ENCODE data around the gene LAMTOR2. TPM values are rescaled to one million over a fixed set of nuclear protein-coding genes. Genes with fewer than 3 reads are reported as not detected.

Gene LAMTOR2
- total RNA-seq, 2 donors from 2014 or later = 84.4 to 101 TPM

- H3K4me1 Mint-ChIP-seq = peaks cover 60% of the 10 kb centered on the region
- WGBS, 2 experiments (ENCODE audit: insufficient coverage in 1 of 2, insufficient read length in 1 of 2) = 66 to 71% methylated on average over 3 to 5 of the region's 5 CpGs
- H3K4me3 ChIP-seq (ENCODE audit: low read length) = peak overlapping the region; percentile 96
These were observed 25.2 kb downstream of the LAMTOR2 start for GRCh38 chr1:156079762-156080161.

GRCh38 chr1:156080241-156080862 is 25.8 kb downstream of the LAMTOR2 start:
- peak overlapping the region; percentile 97 for H3K9ac ChIP-seq (ENCODE audit: extremely low read depth, low read length, poor library complexity, severe bottlenecking)
- no peaks in the 10 kb centered on the region for H3K27me3 Mint-ChIP-seq (ENCODE audit: insufficient read depth)
- H3K9me3 Mint-ChIP-seq = no peaks in the 10 kb centered on the region
- no peaks in the 10 kb centered on the region for H3K9me3 ChIP-seq (ENCODE audit: control insufficient read depth, low read length)
- H3K4me3 ChIP-seq (ENCODE audit: low read length) = peak overlapping the region; percentile 96
- peaks cover 14% of the 10 kb centered on the region for H3K4me1 ChIP-seq (ENCODE audit: control insufficient read depth, insufficient read depth, low read length)
- H3K36me3 Mint-ChIP-seq (ENCODE audit: low read depth) = peaks cover 35% of the 10 kb centered on the region
- peak overlapping the region; percentile 99 for H3K4me3 Mint-ChIP-seq
- H3K27me3 ChIP-seq (ENCODE audit: control insufficient read depth, insufficient read depth, low read length, poor library complexity, severe bottlenecking) = no peaks in the 10 kb centered on the region
- H3K4me1 Mint-ChIP-seq = peaks cover 60% of the 10 kb centered on the region
- TF ChIP-seq CTCF (conservative IDR thresholded peaks at IDR 0.05) = no peak
- DNase-seq = peak; percentile 71
- H3K36me3 ChIP-seq (ENCODE audit: control insufficient read depth, insufficient read depth, low read length) = peaks cover 44% of the 10 kb centered on the region
- peak overlapping the region; percentile 94 for H3K27ac Mint-ChIP-seq
- WGBS, 2 experiments (ENCODE audit: insufficient coverage in 1 of 2, insufficient read length in 1 of 2) = 0% methylated on average over 1 to 7 of the region's 8 CpGs
- H3K27ac ChIP-seq (ENCODE audit: low read depth, low read length) = peak overlapping the region; percentile 90

More at GRCh38 chr1:156079762-156080161, 25.2 kb downstream of the LAMTOR2 start:
- Histone ChIP-seq H3K36me3 (ENCODE audit: control insufficient read depth, insufficient read depth, low read length) (peaks cover 50% of the 10 kb centered on the region), H3K27me3 (ENCODE audit: control insufficient read depth, insufficient read depth, low read length, poor library complexity, severe bottlenecking) (no peaks in the 10 kb centered on the region), H3K27ac (ENCODE audit: low read depth, low read length) (no peak overlapping the region), H3K9ac (ENCODE audit: extremely low read depth, low read length, poor library complexity, severe bottlenecking) (peak overlapping the region; percentile 97), H3K9me3 (ENCODE audit: control insufficient read depth, low read length) (no peaks in the 10 kb centered on the region), H3K4me1 (ENCODE audit: control insufficient read depth, insufficient read depth, low read length) (peaks cover 20% of the 10 kb centered on the region)
- Mint-ChIP-seq H3K36me3 (ENCODE audit: low read depth) (peaks cover 38% of the 10 kb centered on the region), H3K9me3 (no peaks in the 10 kb centered on the region), H3K27ac (peak overlapping the region; percentile 17), H3K27me3 (ENCODE audit: insufficient read depth) (no peaks in the 10 kb centered on the region), H3K4me3 (peak overlapping the region; percentile 99)
- TF ChIP-seq CTCF (conservative IDR thresholded peaks at IDR 0.05) = no peak
- DNase-seq = no peak

- Mint-ChIP-seq H3K36me3 (ENCODE audit: low read depth) (peaks cover 31% of the 10 kb centered on the region), H3K4me3 (peak overlapping the region; percentile 99), H3K4me1 (peaks cover 57% of the 10 kb centered on the region)
These were observed 26.2 kb downstream of the LAMTOR2 start for GRCh38 chr1:156080863-156081179.

More at GRCh38 chr1:156080863-156081179, 26.2 kb downstream of the LAMTOR2 start:
- Histone ChIP-seq H3K4me3 (ENCODE audit: low read length) (peak overlapping the region; percentile 96), H3K4me1 (ENCODE audit: control insufficient read depth, insufficient read depth, low read length) (peaks cover 12% of the 10 kb centered on the region), H3K27me3 (ENCODE audit: control insufficient read depth, insufficient read depth, low read length, poor library complexity, severe bottlenecking) (no peaks in the 10 kb centered on the region), H3K27ac (ENCODE audit: low read depth, low read length) (peak overlapping the region; percentile 90), H3K36me3 (ENCODE audit: control insufficient read depth, insufficient read depth, low read length) (peaks cover 39% of the 10 kb centered on the region), H3K9ac (ENCODE audit: extremely low read depth, low read length, poor library complexity, severe bottlenecking) (peak overlapping the region; percentile 97), H3K9me3 (ENCODE audit: control insufficient read depth, low read length) (no peaks in the 10 kb centered on the region)
- Mint-ChIP-seq H3K27ac (peak overlapping the region; percentile 94), H3K9me3 (no peaks in the 10 kb centered on the region), H3K27me3 (ENCODE audit: insufficient read depth) (no peaks in the 10 kb centered on the region)
- no peak for TF ChIP-seq CTCF (conservative IDR thresholded peaks at IDR 0.05)
- DNase-seq = peak; percentile 73
- 0% methylated on average over 4 of the region's 4 CpGs; no CpG with 5 or more reads in 1 of the 2 experiments for WGBS, 2 experiments (ENCODE audit: insufficient coverage in 1 of 2, insufficient read length in 1 of 2)

Measured in endodermal cell (in vitro differentiated cells).